Stimulated activated effector memory CD8-positive, alpha-beta T cell treated with anti-CD3 and anti-CD28 coated beads, Interleukin-12 subunit alpha, Interleukin-12 subunit beta, amount 100 ng/mL, for 72 hours (primary cell): Measurements from ENCODE around the gene C3orf52.
A peak's percentile ranks its signal among the peaks of the same experiment; 100 is the strongest.

Experiments used
- ATAC-seq: fragments of 150-1000 bp; cut with Tn5 transposase; 2 replicates; pipeline ENCODE4 v1.10.0; 2021
- DNase-seq, 2 donors: peaks; one replicate each; pipeline ENCODE4 v3.0.0; 2021 to 2022; ENCODE audit warnings: low spot score in 2 of 2
- H3K27ac Mint-ChIP-seq: one replicate; pipeline ENCODE4 v1.8.0; 2022; ENCODE audit warnings: mild to moderate bottlenecking, mixed read lengths
- H3K36me3 Mint-ChIP-seq: one replicate; pipeline ENCODE4 v1.8.0; 2022; ENCODE audit warnings: mild to moderate bottlenecking, mixed read lengths
- H3K4me1 Mint-ChIP-seq: one replicate; pipeline ENCODE4 v1.8.0; 2022; ENCODE audit warnings: mixed read lengths
- H3K4me3 Mint-ChIP-seq: one replicate; pipeline ENCODE4 v1.8.0; 2022; ENCODE audit warnings: mild to moderate bottlenecking, mixed read lengths
- H3K9me3 Mint-ChIP-seq: one replicate; pipeline ENCODE4 v1.8.0; 2022; ENCODE audit warnings: mixed read lengths

The C3orf52 gene

DNA sequence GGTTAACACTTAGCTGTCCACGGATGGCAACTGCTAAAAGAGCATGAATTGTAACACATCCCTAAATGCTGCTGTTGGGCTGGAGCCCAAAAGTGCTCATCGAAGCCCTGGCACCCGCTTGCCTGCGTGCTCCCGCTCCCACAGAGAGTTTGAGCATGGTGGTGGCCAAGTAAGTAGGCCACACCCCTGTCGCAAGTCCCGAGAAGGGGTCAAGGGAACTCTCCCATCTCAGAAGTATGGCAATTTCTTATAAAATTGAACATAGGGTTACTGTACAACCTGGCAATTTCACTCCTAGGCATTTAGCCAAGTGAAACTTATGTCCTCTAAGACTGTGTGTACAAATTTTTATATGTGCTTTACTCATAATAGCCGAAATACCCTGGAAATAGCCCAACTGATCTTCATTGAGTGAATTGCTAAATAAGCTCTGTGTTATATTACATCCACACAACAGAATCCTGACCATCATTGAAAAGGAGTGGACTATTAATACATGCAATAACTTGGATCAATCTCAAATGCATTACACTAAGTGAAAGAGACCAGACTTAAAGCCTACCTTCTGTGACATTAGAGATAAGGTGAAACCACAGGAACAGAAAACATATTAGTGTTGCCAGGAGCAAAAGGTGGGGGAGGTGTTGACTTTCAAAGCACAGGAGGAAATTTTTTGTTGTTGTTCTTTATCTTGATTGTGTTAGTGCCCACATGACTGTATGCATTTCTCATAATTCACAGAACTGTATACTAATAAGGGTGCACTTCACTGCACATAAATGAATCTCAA is 48.3 kb downstream of the C3orf52 start:
- H3K4me3 Mint-ChIP-seq = peak overlapping the region; percentile 77
- DNase-seq (no peak), ATAC-seq (peak; percentile 39)
- peak overlapping the region; percentile 84 for H3K27ac Mint-ChIP-seq
- H3K9me3 Mint-ChIP-seq = no peaks in the 10 kb centered on the region
- H3K4me1 Mint-ChIP-seq = peaks cover 49% of the 10 kb centered on the region
- H3K36me3 Mint-ChIP-seq = peaks cover 6% of the 10 kb centered on the region

DNA sequence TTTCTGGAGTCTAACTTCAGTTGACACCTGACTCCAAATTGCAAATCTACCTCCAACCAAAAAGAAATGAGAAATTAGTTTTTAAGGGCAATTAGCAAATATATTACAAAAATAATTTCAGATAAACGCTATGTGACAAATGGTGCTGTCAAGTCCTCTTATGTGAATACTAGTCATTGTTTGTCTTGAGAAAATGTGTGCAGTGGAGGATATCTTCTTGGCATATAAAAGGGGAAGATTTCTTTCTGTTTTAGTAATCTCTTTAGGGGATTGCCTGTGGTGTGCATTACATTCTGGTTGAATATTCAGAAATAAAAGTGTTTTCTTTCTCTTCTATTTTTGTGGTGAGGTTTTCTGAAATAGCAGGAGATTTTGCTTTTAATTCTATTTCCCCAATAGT is 49.9 kb downstream of the C3orf52 start:
- Mint-ChIP-seq H3K36me3 (peaks cover 6% of the 10 kb centered on the region), H3K4me3 (no peak overlapping the region), H3K27ac (no peak overlapping the region), H3K4me1 (peaks cover 50% of the 10 kb centered on the region), H3K9me3 (no peaks in the 10 kb centered on the region)
- DNase-seq (no peak), ATAC-seq (no peak)

DNA sequence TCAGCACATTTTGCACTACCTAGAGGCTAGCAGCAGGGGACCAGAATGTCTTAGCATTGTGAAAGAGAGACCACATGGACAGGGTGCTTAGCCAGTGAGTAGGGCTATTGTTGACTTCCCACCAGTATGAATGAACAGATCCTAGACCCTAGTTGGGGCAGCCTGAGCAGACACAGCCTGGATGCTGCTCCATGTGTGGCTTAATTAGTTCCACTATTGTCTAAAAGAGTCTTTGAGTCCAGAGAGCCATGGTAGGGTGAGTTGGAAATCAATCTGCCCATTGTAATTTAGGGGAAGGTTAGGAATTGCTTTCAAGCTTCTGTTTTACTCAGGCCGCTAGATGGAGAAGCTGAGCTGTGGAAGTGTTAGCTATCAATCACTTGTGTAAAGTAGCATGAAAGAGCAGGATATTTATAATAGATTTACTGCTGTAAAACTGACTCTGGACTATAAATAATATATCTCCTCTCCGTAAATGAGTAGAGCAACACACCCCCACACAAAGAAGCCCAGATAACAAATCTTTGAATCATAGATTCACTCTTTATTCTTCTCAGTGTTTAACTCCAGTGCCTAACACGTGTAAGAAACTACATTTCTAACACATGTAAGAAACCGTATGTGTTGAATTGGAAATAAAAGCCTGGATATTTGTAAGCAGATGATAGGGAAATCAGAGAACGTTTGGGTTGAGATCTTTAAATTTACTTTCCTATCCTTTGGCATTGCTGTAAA is 50.9 kb downstream of the C3orf52 start:
- ATAC-seq (no peak), DNase-seq (no peak)
- H3K4me1 Mint-ChIP-seq = peaks cover 55% of the 10 kb centered on the region
- no peak overlapping the region for H3K27ac Mint-ChIP-seq
- H3K4me3 Mint-ChIP-seq = no peak overlapping the region
- no peaks in the 10 kb centered on the region for H3K9me3 Mint-ChIP-seq
- H3K36me3 Mint-ChIP-seq = peaks cover 6% of the 10 kb centered on the region

DNA sequence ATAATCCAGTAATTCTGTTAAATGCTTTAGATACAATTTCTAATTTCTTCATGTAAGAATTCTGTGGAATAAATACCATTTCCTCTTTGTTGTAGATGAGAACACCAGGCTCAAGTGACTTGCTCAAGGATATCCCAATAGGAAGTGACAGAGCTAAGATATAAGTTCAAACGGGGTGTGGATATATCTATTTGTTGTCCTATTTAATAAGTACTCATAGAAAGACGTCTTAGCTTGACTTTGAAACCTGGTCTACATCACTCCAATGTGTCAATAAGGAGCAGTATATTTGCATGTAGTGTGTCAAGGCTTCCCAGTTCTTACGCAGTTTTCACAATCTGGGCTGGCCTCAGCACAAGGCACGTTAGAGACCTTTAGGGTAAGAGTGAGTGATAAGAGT is 51.6 kb downstream of the C3orf52 start:
- Mint-ChIP-seq H3K4me3 (no peak overlapping the region), H3K36me3 (peaks cover 5% of the 10 kb centered on the region), H3K27ac (no peak overlapping the region), H3K9me3 (no peaks in the 10 kb centered on the region), H3K4me1 (peaks cover 53% of the 10 kb centered on the region)
- ATAC-seq (no peak), DNase-seq (no peak)

DNA sequence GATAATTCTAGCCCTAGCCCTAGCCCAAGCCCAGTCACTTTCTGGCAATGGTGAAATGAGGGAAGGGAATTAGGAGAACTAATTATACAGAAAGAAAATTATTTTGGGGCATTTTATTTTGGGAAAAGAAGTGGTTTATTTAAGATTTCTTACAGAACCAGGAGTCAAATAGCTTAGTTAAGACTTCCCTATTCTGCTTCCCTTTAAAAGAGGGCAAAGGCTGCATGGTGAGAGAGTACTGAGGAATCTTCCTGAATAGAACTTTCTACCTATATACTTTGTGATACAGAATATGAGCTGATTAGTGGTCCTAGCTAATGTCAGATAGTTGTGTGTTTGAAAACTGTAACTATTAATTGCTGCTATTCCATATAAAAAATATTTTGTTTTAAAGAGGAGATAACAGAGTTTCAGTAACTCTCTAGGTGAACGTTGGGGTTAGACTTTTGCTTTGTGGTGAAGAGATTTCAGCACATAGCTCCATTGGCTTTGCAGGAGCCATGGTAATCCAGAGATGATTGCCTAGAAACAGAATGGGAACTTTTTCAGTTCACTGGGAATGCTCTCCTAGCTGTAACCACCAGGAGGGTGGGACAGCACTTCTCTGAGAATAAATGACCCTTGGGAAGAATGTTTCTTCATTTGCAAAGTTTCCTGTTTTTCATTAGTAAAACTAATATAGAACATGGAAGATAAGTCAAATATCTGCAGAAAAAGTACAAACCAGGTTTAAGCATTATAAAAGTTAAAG is 52.2 kb downstream of the C3orf52 start:
- ATAC-seq = no peak
- DNase-seq = no peak
- no peak overlapping the region for H3K4me3 Mint-ChIP-seq
- no peak overlapping the region for H3K27ac Mint-ChIP-seq
- H3K36me3 Mint-ChIP-seq = no peaks in the 10 kb centered on the region
- H3K4me1 Mint-ChIP-seq = peaks cover 51% of the 10 kb centered on the region
- no peaks in the 10 kb centered on the region for H3K9me3 Mint-ChIP-seq

DNA sequence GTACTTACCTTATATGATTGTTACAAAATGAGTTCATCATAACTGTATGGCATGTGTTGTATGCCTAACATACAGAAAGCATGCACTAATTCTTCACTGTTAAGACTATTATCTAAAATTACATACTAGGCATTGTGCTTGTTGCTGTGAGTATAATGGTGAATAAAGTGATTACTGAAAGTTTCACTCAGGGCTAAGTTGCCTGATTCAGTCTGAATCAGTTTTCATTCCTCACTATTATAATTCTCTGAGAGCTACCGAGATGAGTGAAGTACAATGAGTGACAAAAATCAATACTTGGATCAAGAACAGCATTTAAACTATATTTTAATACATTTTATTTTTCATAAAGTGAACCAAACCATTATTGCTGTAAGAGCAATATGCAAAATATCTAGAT is 54.4 kb downstream of the C3orf52 start:
- no peak overlapping the region for H3K27ac Mint-ChIP-seq
- ATAC-seq (peak; percentile 75), DNase-seq (no peak)
- H3K4me1 Mint-ChIP-seq = peaks cover 38% of the 10 kb centered on the region
- peaks cover 1% of the 10 kb centered on the region for H3K9me3 Mint-ChIP-seq
- H3K4me3 Mint-ChIP-seq = no peak overlapping the region
- H3K36me3 Mint-ChIP-seq = no peaks in the 10 kb centered on the region

DNA sequence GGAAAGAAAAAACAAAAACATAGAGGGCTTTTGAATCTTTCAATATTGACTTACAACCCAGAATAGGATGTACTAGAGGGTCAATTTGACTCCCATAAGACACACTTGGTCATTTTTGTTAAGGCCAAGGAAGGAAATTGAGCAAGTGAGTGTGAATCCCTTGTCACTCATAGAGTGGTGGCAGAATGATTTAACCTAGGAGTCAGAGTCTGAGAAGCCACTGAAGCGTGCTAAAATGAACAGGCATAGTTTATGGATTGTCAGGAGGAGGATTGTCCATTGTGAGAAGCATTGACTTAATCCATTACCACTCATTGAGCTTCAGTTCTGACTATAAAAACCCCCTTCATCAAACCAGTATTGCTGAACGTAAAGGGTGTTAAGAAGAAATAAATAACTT is 55.1 kb downstream of the C3orf52 start:
- DNase-seq (no peak), ATAC-seq (peak; percentile 27)
- H3K36me3 Mint-ChIP-seq = no peaks in the 10 kb centered on the region
- no peak overlapping the region for H3K27ac Mint-ChIP-seq
- H3K4me3 Mint-ChIP-seq = no peak overlapping the region
- H3K9me3 Mint-ChIP-seq = peaks cover 8% of the 10 kb centered on the region
- peaks cover 34% of the 10 kb centered on the region for H3K4me1 Mint-ChIP-seq

DNA sequence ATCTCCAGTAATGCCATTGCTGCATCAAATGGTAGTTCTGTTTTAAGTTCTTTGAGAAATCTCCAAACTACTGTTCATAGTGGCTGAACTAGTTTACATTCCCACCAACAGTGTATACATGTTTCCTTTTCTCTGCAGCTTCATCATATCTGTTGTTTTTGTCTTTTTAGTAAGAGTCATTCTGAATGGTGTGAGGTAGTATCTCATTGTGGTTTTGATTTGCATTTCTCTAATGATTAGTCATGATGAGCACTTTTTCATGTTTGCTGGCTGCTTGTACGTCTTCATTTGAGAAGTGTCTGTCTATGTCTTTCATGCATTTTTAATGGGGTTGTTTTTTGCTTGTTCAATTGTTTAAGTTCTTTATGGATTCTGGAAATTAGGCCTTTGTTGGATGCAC is 57.1 kb downstream of the C3orf52 start:
- ATAC-seq (peak; percentile 95), DNase-seq (no peak)
- Mint-ChIP-seq H3K4me1 (peaks cover 22% of the 10 kb centered on the region), H3K4me3 (peak overlapping the region; percentile 48), H3K9me3 (peaks cover 21% of the 10 kb centered on the region), H3K27ac (peak overlapping the region; percentile 29), H3K36me3 (no peaks in the 10 kb centered on the region)

DNA sequence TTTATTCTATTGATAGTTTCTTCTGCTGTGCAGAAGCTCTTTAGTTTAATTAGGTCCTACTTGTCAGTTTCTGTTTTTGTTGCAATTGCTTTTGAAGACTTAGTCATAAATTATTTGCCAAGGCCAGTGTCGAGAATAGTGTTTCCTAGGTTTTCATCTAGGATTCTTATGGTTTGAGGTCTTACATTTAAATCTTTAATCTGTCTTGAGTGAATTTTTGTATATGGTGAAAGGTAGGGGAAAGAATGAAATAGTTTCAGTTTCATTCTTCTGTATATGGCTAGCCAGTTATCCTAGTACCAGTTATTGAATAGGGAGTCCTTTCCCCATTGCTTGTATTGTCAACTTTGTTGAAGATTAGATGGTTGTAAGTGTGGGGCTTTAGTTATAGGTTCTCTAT is 57.5 kb downstream of the C3orf52 start:
- Mint-ChIP-seq H3K27ac (peak overlapping the region; percentile 29), H3K4me1 (peaks cover 22% of the 10 kb centered on the region), H3K4me3 (peak overlapping the region; percentile 48), H3K9me3 (peaks cover 21% of the 10 kb centered on the region), H3K36me3 (no peaks in the 10 kb centered on the region)
- ATAC-seq (peak; percentile 43), DNase-seq (no peak)

DNA sequence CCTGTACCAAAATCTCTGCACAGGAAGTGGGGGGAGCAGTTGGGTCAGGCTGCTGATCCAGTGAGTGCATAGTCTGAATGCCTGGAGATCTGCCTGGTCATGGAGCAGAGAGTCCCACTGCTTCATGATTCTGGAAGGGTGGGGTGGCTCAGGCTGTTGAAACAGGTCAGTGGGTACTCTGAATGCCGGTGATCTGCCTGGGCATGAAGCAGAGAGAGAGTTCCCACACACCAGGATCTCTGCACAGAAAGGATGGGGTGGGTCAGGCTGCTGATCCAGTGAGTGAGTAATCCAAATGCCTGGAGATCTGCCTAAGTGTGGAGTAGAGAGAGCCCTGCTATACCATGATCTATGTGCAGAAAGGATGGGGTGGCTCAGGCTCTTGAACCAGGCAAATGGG is 62.9 kb downstream of the C3orf52 start:
- ATAC-seq = no peak
- no peaks in the 10 kb centered on the region for H3K36me3 Mint-ChIP-seq
- H3K27ac Mint-ChIP-seq = no peak overlapping the region
- H3K4me3 Mint-ChIP-seq = no peak overlapping the region
- DNase-seq = no peak
- H3K9me3 Mint-ChIP-seq = peaks cover 28% of the 10 kb centered on the region
- H3K4me1 Mint-ChIP-seq = no peaks in the 10 kb centered on the region

DNA sequence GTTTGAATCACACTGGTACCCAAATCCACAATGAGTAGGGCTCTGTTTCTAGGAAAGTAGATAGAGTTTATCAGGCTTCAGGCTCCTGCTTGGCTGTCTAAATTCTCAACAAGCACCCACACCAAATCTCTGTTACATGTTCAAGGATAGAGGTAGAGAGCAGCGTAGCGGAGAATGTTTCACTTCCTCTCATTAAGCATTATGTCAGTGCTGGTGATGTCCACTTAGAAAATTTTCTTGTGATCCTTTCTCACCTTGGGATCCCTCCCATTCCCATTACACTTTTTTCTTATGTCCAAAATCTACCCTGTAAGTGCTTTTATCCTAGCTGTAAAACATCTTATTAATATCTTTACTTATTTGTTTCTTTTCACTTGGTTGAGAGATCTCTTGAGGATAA is 81.6 kb downstream of the C3orf52 start:
- ATAC-seq (no peak), DNase-seq (no peak)
- Mint-ChIP-seq H3K27ac (no peak overlapping the region), H3K4me1 (no peaks in the 10 kb centered on the region), H3K36me3 (no peaks in the 10 kb centered on the region), H3K4me3 (no peak overlapping the region), H3K9me3 (peaks cover 3% of the 10 kb centered on the region)
